Heart left ventricle (tissue), 16 donors: Measurements from ENCODE around the gene CASK. TPM values are rescaled to one million over a fixed set of nuclear protein-coding genes. Genes with fewer than 3 reads are reported as not detected.

Experiments used
- ATAC-seq, 4 donors: fragments of 200-7000 bp; cut with Tn5 transposase; one replicate each; pipeline ENCODE4 v1.9.1; 2020 to 2022; ENCODE audit warnings: moderate library complexity in 4 of 4, mild to moderate bottlenecking in 3 of 4, moderate number of reproducible peaks in 1 of 4
- DNase-seq, 5 donors: peaks; one replicate each; pipeline ENCODE4 v3.0.0-alpha.2; 2020
- H3K27ac ChIP-seq, 12 donors: fragments of 200-600 bp; sonication (generic) in 4 of 12; one replicate each; pipeline versions ENCODE4 v1.5.0 to v1.8.0; 2016 to 2022; ENCODE audit warnings: mild to moderate bottlenecking in 2 of 12
- H3K27me3 ChIP-seq, 9 donors: fragments of 200-600 bp; sonication (generic) in 2 of 9; one replicate each; pipeline versions ENCODE4 v1.5.1 to v1.8.0; 2016 to 2022; ENCODE audit warnings: mild to moderate bottlenecking in 3 of 9
- H3K36me3 ChIP-seq, 9 donors: fragments of 200-600 bp; sonication (generic) in 2 of 9; one replicate each; pipeline versions ENCODE4 v1.5.0 to v1.8.0; 2018 to 2022; ENCODE audit warnings: mild to moderate bottlenecking in 2 of 9
- H3K4me1 ChIP-seq, 12 donors: fragments of 200-600 bp; sonication (generic) in 4 of 12; one replicate each; pipeline versions ENCODE4 v1.5.0 to v1.8.0; 2016 to 2022; ENCODE audit warnings: mild to moderate bottlenecking in 3 of 12
- H3K4me3 ChIP-seq, 12 donors: fragments of 200-600 bp; sonication (generic) in 4 of 12; one replicate each; pipeline versions ENCODE4 v1.5.0 to v1.8.0; 2017 to 2022; ENCODE audit warnings: mild to moderate bottlenecking in 9 of 12, moderate library complexity in 4 of 12
- H3K9me3 ChIP-seq, 12 donors: fragments of 200-600 bp; sonication (generic) in 4 of 12; one replicate each; pipeline versions ENCODE4 v1.5.0 to v1.8.0; 2016 to 2022; ENCODE audit warnings: mild to moderate bottlenecking in 1 of 12
- CTCF ChIP-seq, 12 donors: fragments of 200-600 bp; sonication (generic) in 4 of 12; IDR thresholded peaks; one replicate each; pipeline versions ENCODE4 v1.5.0 to v1.8.0; 2018 to 2022; ENCODE audit warnings: antibody characterized with exemption in 12 of 12, mild to moderate bottlenecking in 5 of 12
- POLR2A ChIP-seq, 2 donors: fragments of 450-650 bp; IDR thresholded peaks; one replicate each; pipeline ENCODE4 v1.6.1; 2017; ENCODE audit warnings: antibody characterized with exemption in 2 of 2, mild to moderate bottlenecking in 2 of 2, moderate library complexity in 2 of 2
- WGBS, 4 donors: extraction: QIAGEN DNeasy Blood & Tissue Kit in 2 of 4; methylation state at CpG; one replicate each; pipeline versions ENCODE4 v1.1.5 to v1.1.7; 2013 to 2018; 5-methylcytosine and 5-hydroxymethylcytosine counted together
- intact Hi-C, 10 donors: fragments of 100-400 bp; cut with DNase I; formaldehyde crosslinking; loops; one replicate each; pipeline versions ENCODE4 v1.11.1 to v1.14.2; 2022
- polyA plus RNA-seq, 2 donors: library from polyadenylated mRNA; stranded (reverse); fragments of 200-250 nt; gene quantifications; one replicate each; pipeline ENCODE4 v1.2.3, GENCODE V29; 2013
- total RNA-seq, 9 donors: library from RNA; depleted of rRNA in 2 of 9; stranded (reverse); fragments of >200 nt in 2 of 9; fragmentation: NEBNext Ultra II Directional in 3 of 9; extraction: Animal tissue kit (Norgen Biotek cat#: 25700) in 3 of 9; gene quantifications; one replicate each; pipeline versions ENCODE4 v1.1.0 to v1.2.4, GENCODE V29; 2016 to 2023
- donor health status: ischemic (EF 13 %, LVEDD 7.1; RV severe dilation, severe dysfunction).
- donor health status: healthy with polysubstance abuse.
- donor health status: DM: no; HTN: yes; CAD: no.
- donor health status: DM: no; HTN: no; CAD: no.
- donor health status: ischemic (EF 25% LVEDD 6.9; RV normal size, moderate dysfunction).
- donor health status: ischemic (EF 25% LVEDD 5.7; RV mildly dilated, moderate dysfunction).
- donor health status: healthy.
- donor health status: DM: yes; HTN: yes; CAD: no.
- donor health status: ischemic (EF 35%, LVEDD 5.7; RV mildly dilated, moderate dysfunction).
- donor health status: nonischemic (EF 11% LVEDD 7.7; RV severe dilation, severe dysfunction).
- donor health status: DM: yes; HTN: yes; CAD: no.
- donor health status: PGD.
- donor health status: ischemic (EF 29% LVEDD 5.4; RV normal size, mild dysfunction).
- donor health status: nonischemic (EF 23%, LVEDD 6.1; RV moderate dilation, normal function).

The CASK gene
- total and polyA plus RNA-seq, 11 donors = 2.9 to 25.6 (median 13.6) TPM

DNA sequence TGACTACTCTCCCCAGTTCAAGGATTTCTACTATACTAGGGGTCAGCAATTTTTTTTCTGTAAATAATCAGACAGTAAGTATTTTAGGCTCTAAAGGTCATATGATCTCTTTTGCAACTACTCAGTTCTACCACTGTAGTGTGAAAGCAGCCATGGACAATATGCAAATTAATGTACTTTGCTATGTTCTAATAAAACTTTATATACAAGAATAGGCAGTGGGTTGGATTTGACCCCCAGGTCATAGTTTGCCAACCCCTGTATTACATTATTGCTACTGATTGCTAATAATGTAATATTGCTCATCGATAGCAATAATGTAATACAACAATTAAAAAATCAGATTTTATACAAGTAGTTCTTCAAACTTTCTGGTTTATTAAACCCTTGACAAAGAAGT, 293.8 kb downstream of the CASK start:
- intact Hi-C loops = no loop called here
- no peaks in the 10 kb centered on the region for H3K4me1 ChIP-seq
- TF ChIP-seq POLR2A (IDR thresholded peaks at IDR 0.05) = no peak
- DNase-seq = no peak
- H3K4me3 ChIP-seq = no peak overlapping the region
- no peak for ATAC-seq
- H3K36me3 ChIP-seq = peaks cover 0 to 25% (median 5%) of the 10 kb centered on the region in 9 donors
- H3K9me3 ChIP-seq = no peaks in the 10 kb centered on the region
- WGBS, 4 donors = 91 to 97% (median 93%) methylated on average over 1 of the region's 1 CpG
- no peak overlapping the region for H3K27ac ChIP-seq
- peaks cover 0 to 21% (median 0%) of the 10 kb centered on the region in 9 donors for H3K27me3 ChIP-seq

GRCh38 chrX:41621222-41621723, 302.1 kb downstream of the CASK start:
- H3K9me3 ChIP-seq = no peaks in the 10 kb centered on the region
- no peak overlapping the region for H3K4me3 ChIP-seq
- no peaks in the 10 kb centered on the region for H3K4me1 ChIP-seq
- intact Hi-C loops = no loop called here
- WGBS, 4 donors = 33 to 61% (median 40%) methylated on average over 5 of the region's 5 CpGs
- TF ChIP-seq CTCF (IDR thresholded peaks at IDR 0.05) (no peak), POLR2A (IDR thresholded peaks at IDR 0.05) (no peak)
- peaks cover 0 to 7% (median 0%) of the 10 kb centered on the region in 9 donors for H3K27me3 ChIP-seq
- DNase-seq (no peak), ATAC-seq (peak in 1 of 4 donors; percentile 41)
- H3K27ac ChIP-seq = no peak overlapping the region
- H3K36me3 ChIP-seq = peaks cover 0 to 22% (median 3%) of the 10 kb centered on the region in 9 donors

GRCh38 chrX:41619221-41619620, 304.1 kb downstream of the CASK start:
- Histone ChIP-seq H3K4me3 (no peak overlapping the region), H3K27ac (no peak overlapping the region), H3K36me3 (peaks cover 0 to 3% (median 0%) of the 10 kb centered on the region in 9 donors), H3K27me3 (peaks cover 0 to 7% (median 0%) of the 10 kb centered on the region in 9 donors), H3K4me1 (no peaks in the 10 kb centered on the region), H3K9me3 (no peaks in the 10 kb centered on the region)
- no peak for ATAC-seq
- intact Hi-C loops = no loop called here
- DNase-seq = no peak
- TF ChIP-seq POLR2A (IDR thresholded peaks at IDR 0.05) (no peak), CTCF (IDR thresholded peaks at IDR 0.05) (no peak)

GRCh38 chrX:41616935-41617334, 306.4 kb downstream of the CASK start:
- no peak for DNase-seq
- no peaks in the 10 kb centered on the region for H3K9me3 ChIP-seq
- no peak overlapping the region for H3K27ac ChIP-seq
- no peak for ATAC-seq
- intact Hi-C loops = no loop called here
- no peak overlapping the region for H3K4me3 ChIP-seq
- H3K36me3 ChIP-seq = no peaks in the 10 kb centered on the region
- H3K27me3 ChIP-seq = peaks cover 0 to 7% (median 0%) of the 10 kb centered on the region in 9 donors
- TF ChIP-seq CTCF (IDR thresholded peaks at IDR 0.05) = no peak
- no peak for TF ChIP-seq POLR2A (IDR thresholded peaks at IDR 0.05)
- 69 to 84% (median 80%) methylated on average over 3 of the region's 3 CpGs for WGBS, 4 donors
- no peaks in the 10 kb centered on the region for H3K4me1 ChIP-seq

DNA sequence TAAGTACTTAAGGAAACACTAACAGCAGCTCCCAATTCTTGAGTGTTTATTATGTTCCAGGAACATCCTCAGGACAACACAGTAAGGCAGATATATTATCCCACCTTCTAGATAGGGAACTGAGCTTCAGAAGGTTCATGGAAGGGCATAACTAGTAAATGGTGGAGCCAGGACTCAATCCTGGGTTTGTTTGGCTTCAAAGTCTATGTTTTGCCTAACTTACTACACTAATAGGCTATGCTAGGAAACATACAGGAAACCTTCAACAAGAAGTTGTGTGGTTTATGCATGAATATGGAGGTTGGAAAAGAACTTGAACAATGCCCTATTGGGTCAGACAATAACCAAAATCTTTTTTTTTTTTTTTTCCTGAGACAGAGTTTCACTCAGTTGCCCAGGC, 307.1 kb downstream of the CASK start:
- H3K9me3 ChIP-seq = no peaks in the 10 kb centered on the region
- no peaks in the 10 kb centered on the region for H3K4me1 ChIP-seq
- TF ChIP-seq CTCF (IDR thresholded peaks at IDR 0.05) (no peak), POLR2A (IDR thresholded peaks at IDR 0.05) (no peak)
- H3K36me3 ChIP-seq = no peaks in the 10 kb centered on the region
- ATAC-seq (no peak), DNase-seq (no peak)
- intact Hi-C loops = no loop called here
- peaks cover 0 to 7% (median 0%) of the 10 kb centered on the region in 9 donors for H3K27me3 ChIP-seq
- no peak overlapping the region for H3K4me3 ChIP-seq
- no peak overlapping the region for H3K27ac ChIP-seq
